ENCODE measurements around the gene MAP6D1. TPM values are rescaled to one million over a fixed set of nuclear protein-coding genes. Genes with fewer than 3 reads are reported as not detected.

MAP6D1 gene
- total RNA-seq, 1 experiment from 2014 or later, result 7.1 TPM

DNA sequence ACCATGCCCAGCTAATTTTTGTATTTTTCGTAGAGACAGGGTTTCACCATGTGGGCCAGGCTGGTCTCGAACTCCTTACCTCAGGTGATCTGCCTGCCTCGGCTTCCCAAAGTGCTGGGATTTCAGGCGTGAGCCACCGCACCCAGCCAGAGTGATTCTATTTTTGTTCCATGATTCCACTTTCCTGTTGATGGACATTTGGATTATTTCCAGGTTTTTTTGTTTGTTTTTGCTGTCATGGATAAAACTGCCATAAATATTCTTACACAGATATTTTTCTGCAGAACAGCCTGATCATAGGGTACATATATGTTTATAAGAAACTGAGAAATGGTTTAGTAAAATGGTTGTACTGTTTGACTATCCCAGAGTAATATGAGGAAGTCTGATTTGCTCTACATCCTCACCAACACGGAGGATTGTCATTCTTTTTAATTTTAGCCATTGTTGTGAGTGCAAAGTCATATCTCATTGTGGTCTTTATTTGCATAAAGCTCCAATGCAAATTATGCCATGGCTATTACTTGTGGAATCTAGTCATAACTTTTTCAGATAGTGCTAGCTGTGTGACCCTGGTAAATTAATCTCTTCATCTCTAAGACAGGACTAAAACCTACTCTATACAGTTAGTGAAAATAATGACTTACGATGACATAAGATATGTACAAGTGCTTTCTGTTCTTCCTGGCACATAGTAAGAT lies 42.7 kb downstream of the MAP6D1 start:
- Mint-ChIP-seq H3K4me3 (no peak overlapping the region), H3K27ac (peak overlapping the region in 1 of 3 experiments; percentile 79; a peak in 1 of 7 replicates), H3K4me1 (no peaks in the 10 kb centered on the region), H3K9me3 (no peaks in the 10 kb centered on the region), H3K36me3 (ENCODE audit: insufficient read depth in 1 of 3, low read depth in 3 of 3) (peaks cover 56 to 90% (median 86%) of the 10 kb centered on the region in 3 experiments), H3K27me3 (ENCODE audit: low read depth) (no peaks in the 10 kb centered on the region)
- H2AFZ ChIP-seq (ENCODE audit: low read length), result no peak overlapping the region
- H3K27me3 ChIP-seq (ENCODE audit: insufficient read depth, low read length), result no peaks in the 10 kb centered on the region
- H3K18ac ChIP-seq (ENCODE audit: insufficient read length, low read depth, low read length), result no peak overlapping the region
- no peak overlapping the region for H2BK12ac ChIP-seq (ENCODE audit: insufficient read length, low read depth, low read length)
- DNase-seq, result no peak
- H3K23ac ChIP-seq (ENCODE audit: insufficient read length, low read depth, low read length), result no peak overlapping the region
- H3K4me2 ChIP-seq (ENCODE audit: insufficient read depth, insufficient read length, low read length), result no peak overlapping the region
- H3K56ac ChIP-seq (ENCODE audit: insufficient read length, low read depth, low read length), result no peak overlapping the region
- no CpG with 5 or more reads among the region's 7 CpGs for WGBS (ENCODE audit: extremely low coverage, insufficient read length, low lambda C conversion rate)
- H2AK5ac ChIP-seq (ENCODE audit: insufficient read length, low read length), result no peak overlapping the region
- no peak overlapping the region for H2BK120ac ChIP-seq (ENCODE audit: low read depth, low read length, poor library complexity, severe bottlenecking)
- no peaks in the 10 kb centered on the region for H3K79me2 ChIP-seq (ENCODE audit: insufficient read depth, low read length)
- no peak overlapping the region for H4K91ac ChIP-seq (ENCODE audit: insufficient read length, low read depth, low read length)
- TF ChIP-seq CTCF (conservative IDR thresholded peaks at IDR 0.05), result no peak
- H3K79me1 ChIP-seq (ENCODE audit: insufficient read depth, low read depth, low read length, poor library complexity, severe bottlenecking), result no peaks in the 10 kb centered on the region
- no peak overlapping the region for H2BK20ac ChIP-seq (ENCODE audit: low read depth, low read length, poor library complexity, severe bottlenecking)
- no peak overlapping the region for H2BK5ac ChIP-seq (ENCODE audit: insufficient read length, low read length)
- H3K14ac ChIP-seq (ENCODE audit: insufficient read depth, low read length), result no peak overlapping the region
- no peaks in the 10 kb centered on the region for H4K20me1 ChIP-seq (ENCODE audit: control insufficient read depth, insufficient read depth, insufficient read length)
- H3T11ph ChIP-seq (ENCODE audit: low read length), result no peak overlapping the region
- H3K27ac ChIP-seq (ENCODE audit: insufficient read length, low read depth, low read length), result no peak overlapping the region
- no peak overlapping the region for H3K9ac ChIP-seq (ENCODE audit: extremely low read depth, insufficient read length, low read length)
- H3K4me1 ChIP-seq (ENCODE audit: insufficient read depth, low read length), result no peaks in the 10 kb centered on the region
- no peak overlapping the region for H4K8ac ChIP-seq (replicated peaks; ENCODE audit: insufficient read length, low read depth, low read length)
- no peaks in the 10 kb centered on the region for H3K9me3 ChIP-seq (ENCODE audit: control insufficient read depth, low read depth, low read length)
- no peak overlapping the region for H3K4ac ChIP-seq (ENCODE audit: low read depth, low read length)
- H4K5ac ChIP-seq (ENCODE audit: insufficient read length, low read depth, low read length), result no peak overlapping the region
- no peak overlapping the region for H2BK15ac ChIP-seq (ENCODE audit: low read depth, low read length)
- no peaks in the 10 kb centered on the region for H3K23me2 ChIP-seq (ENCODE audit: insufficient read length, low read depth, low read length, poor library complexity, severe bottlenecking)

All from H9 (cell line).